Activated T-cell treated with anti-CD3 and anti-CD28 coated beads for 24 hours (primary cell): ENCODE measurements around the gene FERMT3.

ENCODE experiments used
- DNase-seq: peaks from one replicate; pipeline ENCODE4 v3.0.0-alpha.2; 2020; ENCODE audit warnings: low read depth

FERMT3 gene

DNA sequence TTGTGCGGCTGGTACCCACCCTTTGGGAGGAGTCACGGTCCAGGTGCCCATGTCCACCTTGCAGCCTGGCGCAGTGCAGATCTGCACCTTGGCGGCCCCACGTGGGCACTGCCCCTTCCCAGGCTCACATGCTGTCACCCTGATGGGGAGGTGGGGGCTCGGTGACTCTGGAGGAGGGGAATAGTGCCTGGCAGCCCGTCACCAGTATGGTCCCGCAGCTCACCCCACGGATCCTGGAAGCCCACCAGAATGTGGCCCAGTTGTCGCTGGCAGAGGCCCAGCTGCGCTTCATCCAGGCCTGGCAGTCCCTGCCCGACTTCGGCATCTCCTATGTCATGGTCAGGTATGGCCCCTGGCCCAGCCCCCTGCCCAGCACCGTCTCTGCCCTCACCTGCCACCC lies 14.3 kb downstream of the FERMT3 start:
- no peak for DNase-seq

DNA sequence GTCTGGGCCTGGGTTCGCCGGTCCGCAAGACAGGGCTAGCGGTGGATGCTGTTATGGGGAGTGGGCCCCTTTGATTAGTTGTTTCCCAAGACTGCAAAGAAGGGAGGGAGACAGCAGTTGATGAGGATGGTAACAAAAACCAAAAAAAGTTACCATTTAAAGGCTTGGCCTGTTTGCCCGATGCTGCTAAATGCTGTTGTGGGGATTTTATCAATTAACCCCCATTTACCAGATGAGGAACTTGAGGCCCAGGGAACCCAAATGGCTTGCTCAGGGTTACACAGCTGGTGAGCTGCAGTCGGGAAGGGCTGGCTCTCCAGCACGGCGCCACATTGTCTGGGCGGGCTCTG lies 16.1 kb downstream of the FERMT3 start:
- DNase-seq: no peak

DNA sequence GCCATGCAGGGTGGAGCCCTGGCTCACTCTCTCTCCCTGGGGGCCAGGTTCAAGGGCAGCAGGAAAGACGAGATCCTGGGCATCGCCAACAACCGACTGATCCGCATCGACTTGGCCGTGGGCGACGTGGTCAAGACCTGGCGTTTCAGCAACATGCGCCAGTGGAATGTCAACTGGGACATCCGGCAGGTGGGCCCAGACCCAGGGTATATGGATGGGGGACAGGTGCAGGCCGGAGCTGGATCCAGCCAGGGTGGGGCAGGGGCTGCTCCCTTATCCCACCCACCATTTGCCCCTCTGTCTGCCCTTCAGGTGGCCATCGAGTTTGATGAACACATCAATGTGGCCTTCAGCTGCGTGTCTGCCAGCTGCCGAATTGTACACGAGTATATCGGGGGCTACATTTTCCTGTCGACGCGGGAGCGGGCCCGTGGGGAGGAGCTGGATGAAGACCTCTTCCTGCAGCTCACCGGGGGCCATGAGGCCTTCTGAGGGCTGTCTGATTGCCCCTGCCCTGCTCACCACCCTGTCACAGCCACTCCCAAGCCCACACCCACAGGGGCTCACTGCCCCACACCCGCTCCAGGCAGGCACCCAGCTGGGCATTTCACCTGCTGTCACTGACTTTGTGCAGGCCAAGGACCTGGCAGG lies 16.6 kb downstream of the FERMT3 start:
- DNase-seq: no peak

DNA sequence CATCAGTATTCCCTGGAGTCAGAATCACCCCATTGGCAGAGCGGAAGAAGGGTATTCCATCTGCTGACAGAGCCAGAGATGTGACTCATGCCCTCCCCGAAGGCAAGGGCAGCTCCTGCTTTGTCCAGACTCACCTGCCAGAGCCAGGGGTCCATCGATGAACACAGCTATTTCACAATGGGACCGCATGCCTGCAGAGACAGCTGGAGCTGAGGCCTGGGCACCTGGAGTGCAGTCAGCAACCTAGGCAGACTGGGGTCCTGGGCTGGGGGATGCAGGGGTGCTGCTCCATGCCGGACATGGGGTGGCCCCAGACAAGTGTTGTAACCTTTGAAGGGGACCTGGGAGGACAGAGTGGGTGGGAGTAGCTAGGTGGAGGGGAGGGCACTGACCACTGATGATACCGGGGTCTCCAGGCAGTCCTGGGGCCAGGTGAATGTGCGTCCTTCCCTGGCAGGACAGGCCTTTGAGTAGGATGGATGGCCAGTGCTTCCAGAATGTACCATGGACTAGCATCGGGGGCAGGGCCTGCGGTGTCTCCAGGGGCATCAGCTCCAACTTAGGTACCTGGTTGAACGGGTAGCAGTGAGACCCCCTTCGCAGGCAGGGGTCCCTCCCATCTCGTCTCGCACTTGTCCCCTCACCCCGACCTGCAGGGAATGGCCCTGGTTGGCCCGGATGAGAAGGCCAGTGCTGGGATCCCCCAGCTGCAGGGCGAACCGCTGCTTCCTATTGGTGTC lies 17.8 kb downstream of the FERMT3 start:
- no peak for DNase-seq

DNA sequence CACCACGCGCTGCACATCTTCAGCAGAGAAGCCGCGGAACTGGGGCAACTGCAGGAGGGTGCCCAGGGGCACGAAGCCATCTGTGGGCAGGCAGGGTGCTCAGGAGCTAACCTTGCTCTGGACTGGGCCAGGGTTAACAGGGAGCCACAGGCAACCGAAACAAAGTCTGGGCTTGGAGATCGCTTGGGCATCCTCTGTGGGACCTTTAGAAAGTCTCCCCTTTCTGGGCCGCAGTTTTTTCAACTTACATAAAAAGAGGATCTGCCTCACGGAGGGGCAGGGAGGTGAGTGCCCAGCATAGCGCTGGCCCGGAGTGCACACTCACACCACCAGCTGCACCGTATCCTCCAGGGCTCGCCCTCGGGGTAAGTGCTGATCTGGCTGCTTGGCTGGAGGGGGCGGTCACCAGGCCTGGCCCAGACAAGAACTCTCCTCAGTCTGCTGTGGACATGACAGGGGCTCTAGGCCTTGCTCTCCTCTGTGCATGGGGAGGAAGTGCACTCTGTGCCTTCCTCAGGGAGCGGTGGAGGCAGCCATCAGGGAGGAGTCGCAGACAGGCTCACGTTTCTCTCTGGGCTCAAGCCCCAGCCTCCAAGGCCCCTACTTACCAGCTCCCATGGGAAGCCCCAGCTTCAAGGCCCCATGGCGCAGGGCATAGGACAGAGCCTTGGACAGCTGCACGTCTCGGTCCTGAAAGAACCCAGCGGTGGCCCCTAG lies 18.5 kb downstream of the FERMT3 start:
- no peak for DNase-seq

DNA sequence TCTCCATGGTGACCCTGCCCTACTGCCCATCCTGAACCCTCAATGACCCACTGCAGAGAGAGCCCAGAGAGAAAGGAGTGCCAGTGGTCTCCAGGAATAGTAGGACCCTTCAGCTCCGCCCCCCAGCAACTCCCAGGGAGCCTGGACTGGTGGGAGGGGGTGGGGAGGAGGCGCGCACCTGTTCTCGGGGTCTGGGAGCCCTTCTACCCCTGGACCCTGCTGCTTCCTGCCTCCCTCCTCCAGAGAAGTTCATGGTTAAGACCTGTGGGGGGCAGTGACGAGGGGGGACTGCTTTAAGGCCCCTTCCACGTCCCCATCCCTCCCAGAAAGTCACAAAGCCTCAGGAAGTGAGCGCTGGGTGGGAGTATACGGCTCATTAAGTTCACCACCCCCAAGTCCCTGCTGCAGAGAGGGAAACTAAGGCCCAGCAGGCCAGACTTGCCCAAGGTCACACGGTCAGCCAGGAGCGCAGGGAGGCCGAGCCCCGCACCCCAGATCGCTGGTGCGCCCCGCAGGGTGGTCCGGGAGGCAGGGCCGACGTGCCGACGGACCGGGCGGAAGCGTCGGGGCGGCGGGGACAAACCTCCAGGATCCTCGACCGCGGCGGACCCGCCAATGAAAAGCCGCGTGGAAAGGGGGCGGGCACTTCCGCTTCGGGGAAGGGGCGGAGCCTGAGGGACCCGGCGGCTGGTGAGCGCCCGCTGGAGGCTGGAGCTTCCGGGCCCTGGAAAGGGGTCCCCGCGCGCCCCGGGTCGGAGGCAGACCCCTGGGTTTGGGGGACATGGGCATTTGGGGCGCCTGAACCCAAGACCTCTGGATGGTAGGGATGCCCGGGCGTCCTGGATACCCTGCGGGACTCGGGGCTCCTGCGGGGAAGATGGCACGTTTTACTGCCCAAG lies 19.3 kb downstream of the FERMT3 start, which contains the start of the genes NUDT22 and TRPT1:
NUDT22 (plus strand) TSS at position 667 of the 899 bp plus-strand sequence. CDS start 379 bp downstream, outside the sequence.
TRPT1 (minus strand) TSS at position 579 of the 899 bp plus-strand sequence; CDS start at position 253, 326 bp downstream.
- peak; percentile 94 for DNase-seq

DNA sequence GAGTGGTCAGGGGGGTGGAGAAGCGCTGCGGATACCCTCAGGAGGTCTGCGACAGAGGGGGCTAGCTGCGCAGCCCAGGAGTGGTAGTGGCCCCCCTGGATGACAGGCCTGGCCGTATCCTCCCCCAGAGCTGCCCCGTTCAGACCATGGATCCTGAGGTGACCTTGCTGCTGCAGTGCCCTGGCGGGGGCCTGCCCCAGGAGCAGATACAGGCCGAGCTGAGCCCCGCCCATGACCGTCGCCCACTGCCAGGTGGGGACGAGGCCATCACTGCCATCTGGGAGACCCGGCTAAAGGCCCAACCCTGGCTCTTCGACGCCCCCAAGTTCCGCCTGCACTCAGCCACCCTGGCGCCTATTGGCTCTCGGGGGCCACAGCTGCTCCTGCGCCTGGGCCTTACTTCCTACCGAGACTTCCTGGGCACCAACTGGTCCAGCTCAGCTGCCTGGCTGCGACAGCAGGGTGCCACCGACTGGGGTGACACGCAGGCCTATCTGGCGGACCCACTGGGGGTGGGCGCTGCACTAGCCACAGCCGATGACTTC lies 20.1 kb downstream of the FERMT3 start:
- no peak for DNase-seq

DNA sequence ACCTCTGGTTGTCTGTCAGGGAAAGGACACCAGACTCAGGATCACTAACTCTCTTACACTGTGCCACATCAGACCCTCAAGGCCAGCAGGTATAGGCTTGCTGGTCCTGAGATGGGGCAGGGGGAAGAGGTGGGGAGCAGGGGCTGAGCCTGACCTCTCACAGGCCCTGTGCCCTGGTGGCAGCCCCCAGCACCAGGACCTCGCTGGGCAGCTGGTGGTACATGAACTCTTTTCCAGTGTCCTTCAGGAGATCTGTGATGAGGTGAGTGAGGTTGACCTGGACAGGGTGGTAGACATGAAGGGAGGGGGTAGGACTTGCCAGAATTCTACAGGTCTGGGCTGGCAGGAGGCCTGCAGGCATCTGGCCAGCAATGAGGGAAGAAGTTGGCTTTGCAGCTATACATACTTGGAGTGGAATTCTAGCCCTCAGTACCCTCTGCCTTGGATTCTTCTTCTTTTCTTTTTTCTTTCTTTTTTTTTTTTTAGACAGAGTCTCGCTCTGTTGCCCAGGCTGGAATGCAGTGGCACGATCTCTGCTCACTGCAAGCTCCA lies 21.0 kb downstream of the FERMT3 start:
- DNase-seq: no peak

DNA sequence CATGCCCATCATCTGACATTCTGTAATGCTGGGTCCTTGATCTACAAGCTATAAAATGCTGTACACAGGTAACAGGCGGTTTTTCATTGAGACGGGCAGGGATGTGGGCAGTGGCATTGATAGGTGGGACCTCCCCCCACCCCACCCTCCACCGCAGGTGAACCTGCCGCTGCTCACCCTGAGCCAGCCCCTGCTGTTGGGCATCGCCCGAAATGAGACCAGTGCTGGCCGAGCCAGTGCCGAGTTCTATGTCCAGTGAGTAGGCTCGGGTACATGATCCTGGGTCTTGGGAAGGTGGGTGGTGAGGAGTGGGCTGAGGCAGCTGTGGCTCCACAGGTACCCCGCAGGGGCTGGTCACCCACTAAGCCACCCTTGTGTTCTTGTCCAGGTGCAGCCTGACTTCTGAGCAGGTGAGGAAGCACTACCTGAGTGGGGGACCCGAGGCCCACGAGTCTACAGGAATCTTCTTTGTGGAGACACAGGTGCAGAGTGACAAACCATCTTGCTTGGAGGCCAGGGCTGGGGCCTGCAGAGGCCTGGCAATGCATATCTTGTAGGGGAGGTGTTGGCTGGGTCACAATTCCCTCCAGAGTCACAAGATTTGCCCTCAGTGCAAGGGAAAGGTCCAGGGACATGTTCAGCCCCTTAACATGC lies 22.7 kb downstream of the FERMT3 start:
- no peak for DNase-seq

DNA sequence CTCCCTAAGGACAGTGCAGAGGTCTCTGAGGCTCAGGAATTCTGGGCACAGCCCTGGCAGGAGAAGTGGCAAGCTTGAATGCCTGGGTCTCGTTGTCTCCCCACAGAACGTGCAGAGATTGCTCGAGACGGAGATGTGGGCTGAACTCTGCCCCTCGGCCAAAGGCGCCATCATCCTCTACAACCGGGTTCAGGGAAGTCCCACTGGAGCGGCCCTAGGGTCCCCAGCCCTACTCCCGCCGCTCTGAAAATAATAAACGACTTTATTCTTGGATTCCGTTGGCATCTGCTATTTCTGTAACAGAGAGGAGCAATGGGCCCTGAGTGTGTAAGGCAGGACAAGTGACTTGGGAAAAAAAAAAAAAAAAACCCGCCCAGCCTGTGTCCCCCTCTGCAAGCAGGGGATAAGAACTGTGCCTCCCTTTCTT lies 23.2 kb downstream of the FERMT3 start:
- no peak for DNase-seq

DNA sequence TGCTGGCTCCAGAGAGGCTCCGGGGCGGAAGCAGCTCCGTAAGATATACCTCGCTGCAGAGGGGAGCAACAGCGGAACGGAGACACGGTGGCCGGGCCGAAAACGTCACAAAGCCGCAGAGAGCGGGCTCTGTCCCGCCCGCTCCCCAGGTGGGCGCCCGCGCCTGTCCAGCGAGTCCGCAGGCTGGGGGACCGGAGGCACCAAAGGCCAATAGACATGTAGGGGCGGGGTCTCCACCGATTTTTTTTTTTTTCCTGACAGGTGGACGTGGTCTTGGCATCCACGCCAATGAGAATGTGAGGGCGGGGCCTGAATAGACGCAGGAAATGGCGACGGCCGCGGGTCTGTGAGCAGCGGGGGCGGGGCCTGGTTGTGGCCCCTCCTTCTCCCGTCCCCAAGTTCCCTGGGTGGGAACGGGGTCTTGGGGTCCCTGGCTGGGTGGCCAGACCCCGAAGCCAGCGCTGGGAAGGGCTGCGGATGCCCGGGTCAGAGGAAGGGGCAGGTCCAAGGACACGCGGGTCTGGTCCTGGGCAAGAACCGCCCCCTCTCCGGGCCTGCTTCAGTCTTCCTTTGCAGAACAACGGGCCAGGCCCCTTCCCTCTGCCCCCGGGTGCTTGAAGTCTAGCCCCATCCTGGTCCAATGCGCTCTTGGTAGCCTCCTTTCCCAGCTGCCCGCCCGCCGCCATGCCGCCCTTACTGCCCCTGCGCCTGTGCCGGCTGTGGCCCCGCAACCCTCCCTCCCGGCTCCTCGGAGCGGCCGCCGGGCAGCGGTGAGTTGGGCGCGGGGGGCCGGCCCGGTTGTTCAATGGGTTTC lies 23.9 kb downstream of the FERMT3 start, which contains the start of gene DNAJC4:
DNAJC4 (plus strand) TSS at position 378 of the 814 bp plus-strand sequence; CDS start at position 685, 307 bp downstream.
- peak; percentile 85 for DNase-seq

DNA sequence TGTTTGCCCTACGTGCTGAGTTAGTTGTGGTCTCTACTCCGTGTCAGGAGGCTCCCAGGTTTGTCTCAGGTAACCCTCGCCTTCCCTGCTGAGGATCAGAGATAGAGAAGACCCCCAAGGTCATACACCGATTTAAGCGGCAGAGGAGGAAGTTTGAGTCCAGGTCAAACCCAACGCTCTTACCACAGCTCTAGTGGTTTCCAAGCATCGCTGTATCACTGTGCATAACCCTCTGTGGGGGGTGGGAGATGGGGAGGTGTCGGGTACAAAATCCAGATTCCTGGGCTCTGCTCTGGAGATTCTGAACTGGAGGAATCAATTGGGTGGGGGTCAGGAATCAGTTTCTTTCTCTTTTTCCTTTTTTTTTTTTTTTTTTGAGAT lies 24.5 kb downstream of the FERMT3 start:
- no peak for DNase-seq

DNA sequence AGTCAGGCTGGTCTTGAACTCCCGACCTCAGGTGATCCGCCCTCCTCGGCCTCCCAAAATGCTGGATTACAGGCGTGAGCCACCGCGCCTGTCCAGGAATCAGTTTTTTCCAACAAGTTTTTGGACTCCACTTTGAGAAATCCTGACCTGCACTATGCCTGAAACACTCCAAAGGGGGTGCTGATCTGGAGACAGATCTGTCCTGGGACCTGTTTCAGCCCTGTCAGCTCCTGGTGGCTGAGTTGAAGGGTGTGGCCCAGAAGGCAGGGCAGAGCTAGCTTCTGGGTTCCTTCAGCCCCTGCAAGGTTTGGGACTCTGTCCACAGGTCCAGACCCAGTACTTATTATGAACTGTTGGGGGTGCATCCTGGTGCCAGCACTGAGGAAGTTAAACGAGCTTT lies 25.0 kb downstream of the FERMT3 start:
- no peak for DNase-seq

DNA sequence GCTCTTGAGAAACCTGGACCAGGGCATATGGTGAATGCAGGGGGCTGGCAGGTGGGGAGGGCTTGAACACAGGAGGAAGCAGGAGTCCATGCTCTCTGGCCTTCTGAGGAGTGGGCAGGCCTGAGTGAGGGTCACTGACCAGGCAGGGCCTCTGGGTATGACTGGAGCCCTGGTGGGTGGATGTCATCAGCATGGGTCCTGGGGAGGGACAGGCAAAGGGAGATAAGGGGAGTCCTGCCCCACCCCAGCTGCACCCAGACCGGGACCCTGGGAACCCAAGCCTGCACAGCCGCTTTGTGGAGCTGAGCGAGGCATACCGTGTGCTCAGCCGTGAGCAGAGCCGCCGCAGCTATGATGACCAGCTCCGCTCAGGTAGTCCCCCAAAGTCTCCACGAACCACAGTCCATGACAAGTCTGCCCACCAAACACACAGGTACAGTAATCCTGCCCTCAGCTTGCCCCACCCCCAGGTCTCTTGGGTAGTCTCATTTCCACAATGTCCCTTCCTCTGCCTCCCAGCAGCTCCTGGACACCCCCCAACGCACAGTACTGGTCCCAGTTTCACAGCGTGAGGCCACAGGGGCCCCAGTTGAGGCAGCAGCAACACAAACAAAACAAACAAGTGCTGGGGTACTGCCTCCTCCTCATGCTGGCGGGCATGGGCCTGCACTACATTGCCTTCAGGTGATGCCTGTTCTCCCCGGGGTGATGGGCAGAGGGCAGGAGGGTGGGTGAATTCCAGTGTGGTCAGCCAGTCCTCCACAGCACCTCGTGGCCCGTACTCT lies 25.9 kb downstream of the FERMT3 start:
- DNase-seq: no peak

DNA sequence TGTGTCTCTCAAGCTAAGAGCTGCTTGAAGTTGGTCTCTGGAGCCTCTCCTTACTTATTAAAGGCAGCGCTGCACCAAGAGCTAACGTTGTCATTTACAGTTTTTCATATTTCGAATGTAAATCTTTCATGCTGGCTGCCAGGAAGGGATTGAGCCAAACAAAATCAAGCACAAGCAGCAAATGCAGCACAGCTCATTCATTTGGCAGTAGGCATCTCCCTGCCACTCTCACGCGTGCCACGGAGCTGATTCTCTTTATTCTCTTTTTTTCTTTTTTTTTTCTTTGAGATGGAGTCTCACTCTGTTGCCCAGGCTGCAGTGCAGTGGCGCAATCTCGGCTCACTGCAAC lies 26.4 kb downstream of the FERMT3 start:
- no peak for DNase-seq

DNA sequence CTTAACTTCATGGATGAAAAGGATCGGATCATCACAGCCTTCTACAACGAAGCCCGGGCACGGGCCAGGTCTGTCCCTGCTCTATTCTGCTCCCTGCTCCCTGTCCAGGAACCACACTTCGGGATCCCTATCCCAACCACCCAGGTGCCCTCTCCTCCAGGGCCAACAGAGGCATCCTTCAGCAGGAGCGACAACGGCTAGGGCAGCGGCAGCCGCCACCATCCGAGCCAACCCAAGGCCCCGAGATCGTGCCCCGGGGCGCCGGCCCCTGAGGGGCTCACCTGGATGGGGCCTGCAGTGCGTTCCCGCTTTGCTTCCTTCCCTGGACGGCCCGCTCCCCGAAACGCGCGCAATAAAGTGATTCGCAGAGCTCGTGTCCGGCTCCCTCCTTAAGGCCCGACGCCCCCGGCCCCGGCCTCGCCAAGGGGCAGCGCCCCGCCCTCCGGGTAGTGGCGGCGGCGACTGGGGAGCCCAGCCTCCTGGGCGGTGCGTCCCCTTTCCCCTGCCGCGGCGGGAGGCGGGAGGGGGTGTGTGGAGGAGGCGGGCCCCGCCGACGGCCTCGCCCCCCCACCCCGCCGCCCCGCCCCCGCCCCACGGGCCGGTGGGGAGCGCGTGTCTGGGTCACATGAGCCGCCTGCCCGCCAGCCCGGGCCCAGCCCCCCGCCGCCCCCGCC lies 27.5 kb downstream of the FERMT3 start, which contains the start of gene VEGFB:
VEGFB (plus strand) TSS at position 672 of the 674 bp plus-strand sequence. CDS start 250 bp downstream, outside the sequence.
- DNase-seq: peak; percentile 64

DNA sequence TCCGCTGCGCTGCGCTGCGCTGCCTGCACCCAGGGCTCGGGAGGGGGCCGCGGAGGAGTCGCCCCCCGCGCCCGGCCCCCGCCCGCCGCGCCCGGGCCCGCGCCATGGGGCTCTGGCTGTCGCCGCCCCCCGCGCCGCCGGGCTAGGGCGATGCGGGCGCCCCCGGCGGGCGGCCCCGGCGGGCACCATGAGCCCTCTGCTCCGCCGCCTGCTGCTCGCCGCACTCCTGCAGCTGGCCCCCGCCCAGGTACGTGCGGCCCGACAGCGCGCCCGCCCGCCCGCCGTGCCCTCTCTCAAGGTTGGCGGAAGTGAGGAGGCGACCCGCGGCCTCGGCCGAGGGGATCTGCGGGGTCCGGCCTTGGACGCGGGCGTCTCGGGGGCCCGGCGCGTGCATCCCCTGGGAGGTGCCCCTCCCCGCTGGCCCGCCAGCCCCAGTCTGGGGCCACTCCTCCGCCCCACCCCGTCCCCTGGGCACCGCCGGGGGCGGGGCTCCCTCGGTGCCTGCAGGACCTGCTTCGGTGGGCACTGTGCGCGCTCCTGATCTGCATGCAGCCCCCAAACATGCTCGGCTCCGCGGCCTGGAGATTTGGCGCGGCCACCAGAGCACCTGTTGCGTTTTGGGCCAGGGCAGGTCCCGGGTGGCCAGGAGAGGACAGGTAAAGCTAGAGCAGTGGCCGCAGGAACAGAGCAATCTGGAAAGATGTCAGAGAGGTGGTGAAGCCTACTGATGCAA lies 28.3 kb downstream of the FERMT3 start:
- no peak for DNase-seq
